Measurements from ENCODE around the gene FST. TPM values are rescaled to one million over a fixed set of nuclear protein-coding genes. Genes with fewer than 3 reads are reported as not detected.

The FST gene
- total and polyA plus RNA-seq, 4 donors = 1.8 to 16.8 (median 6.8) TPM

Other genes starting within 250 kb of the FST start
- gene NDUFS4, start 80.0 kb downstream of the FST start, total RNA-seq = 10 to 100 TPM; 56.6 to 60.8 TPM
- gene NDUFS4, start 80.0 kb downstream of the FST start, polyA plus RNA-seq = 100 to 1,000 TPM in 1 of 2 donors, 10 to 100 TPM in 1; 92.1 to 120 TPM

All from aorta (tissue), 4 donors.